ENCODE results near the gene ADAT1. TPM values are rescaled to one million over a fixed set of nuclear protein-coding genes. Genes with fewer than 3 reads are reported as not detected.

Gene ADAT1
- total and polyA plus RNA-seq, 8 donors = 39.1 to 57.4 (median 51.7) TPM

- TF ChIP-seq, protein P1, sequence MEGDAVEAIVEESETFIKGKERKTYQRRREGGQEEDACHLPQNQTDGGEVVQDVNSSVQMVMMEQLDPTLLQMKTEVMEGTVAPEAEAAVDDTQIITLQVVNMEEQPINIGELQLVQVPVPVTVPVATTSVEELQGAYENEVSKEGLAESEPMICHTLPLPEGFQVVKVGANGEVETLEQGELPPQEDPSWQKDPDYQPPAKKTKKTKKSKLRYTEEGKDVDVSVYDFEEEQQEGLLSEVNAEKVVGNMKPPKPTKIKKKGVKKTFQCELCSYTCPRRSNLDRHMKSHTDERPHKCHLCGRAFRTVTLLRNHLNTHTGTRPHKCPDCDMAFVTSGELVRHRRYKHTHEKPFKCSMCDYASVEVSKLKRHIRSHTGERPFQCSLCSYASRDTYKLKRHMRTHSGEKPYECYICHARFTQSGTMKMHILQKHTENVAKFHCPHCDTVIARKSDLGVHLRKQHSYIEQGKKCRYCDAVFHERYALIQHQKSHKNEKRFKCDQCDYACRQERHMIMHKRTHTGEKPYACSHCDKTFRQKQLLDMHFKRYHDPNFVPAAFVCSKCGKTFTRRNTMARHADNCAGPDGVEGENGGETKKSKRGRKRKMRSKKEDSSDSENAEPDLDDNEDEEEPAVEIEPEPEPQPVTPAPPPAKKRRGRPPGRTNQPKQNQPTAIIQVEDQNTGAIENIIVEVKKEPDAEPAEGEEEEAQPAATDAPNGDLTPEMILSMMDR (IDR thresholded peaks at IDR 0.05) = no peak
- Histone ChIP-seq H3K27me3 (no peaks in the 10 kb centered on the region), H3K4me3 (no peak overlapping the region), H3K36me3 (peaks cover 0 to 15% of the 10 kb centered on the region in 2 donors), H3K9me3 (no peaks in the 10 kb centered on the region), H3K27ac (no peak overlapping the region), H3K4me1 (no peaks in the 10 kb centered on the region)
- intact Hi-C loops (cut with DNase I) = no loop called here
- ATAC-seq (no peak), DNase-seq (no peak)
Observed at GRCh38 chr16:75589306-75589705, 33.8 kb downstream of the ADAT1 start.

DNA sequence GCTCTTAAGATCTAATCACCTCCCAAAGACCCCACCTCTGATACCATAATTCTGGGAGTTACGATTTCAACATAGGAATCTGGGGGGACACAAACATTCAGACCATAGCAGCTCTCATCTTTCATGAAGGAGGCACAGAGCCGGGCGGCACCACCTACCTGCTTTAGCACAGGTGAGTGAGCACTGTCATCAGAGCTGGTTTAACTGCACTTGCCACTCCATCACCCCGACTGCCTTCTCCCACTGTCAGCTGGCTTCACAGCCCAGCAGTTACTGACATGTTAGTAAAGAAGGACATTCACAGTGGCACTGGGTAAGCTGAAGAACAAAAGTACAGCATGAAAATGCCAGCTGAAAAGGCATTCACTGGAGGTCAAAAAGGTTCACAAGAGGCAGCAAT lies 34.4 kb downstream of the ADAT1 start:
- H3K36me3 ChIP-seq = peaks cover 0 to 15% of the 10 kb centered on the region in 2 donors
- H3K27me3 ChIP-seq = no peaks in the 10 kb centered on the region
- no peaks in the 10 kb centered on the region for H3K4me1 ChIP-seq
- no peak for ATAC-seq
- H3K4me3 ChIP-seq = no peak overlapping the region
- H3K27ac ChIP-seq = no peak overlapping the region
- DNase-seq = no peak
- TF ChIP-seq, protein P1 (IDR thresholded peaks at IDR 0.05) = no peak
- intact Hi-C loops (cut with DNase I) = no loop called here
- no peaks in the 10 kb centered on the region for H3K9me3 ChIP-seq

DNA sequence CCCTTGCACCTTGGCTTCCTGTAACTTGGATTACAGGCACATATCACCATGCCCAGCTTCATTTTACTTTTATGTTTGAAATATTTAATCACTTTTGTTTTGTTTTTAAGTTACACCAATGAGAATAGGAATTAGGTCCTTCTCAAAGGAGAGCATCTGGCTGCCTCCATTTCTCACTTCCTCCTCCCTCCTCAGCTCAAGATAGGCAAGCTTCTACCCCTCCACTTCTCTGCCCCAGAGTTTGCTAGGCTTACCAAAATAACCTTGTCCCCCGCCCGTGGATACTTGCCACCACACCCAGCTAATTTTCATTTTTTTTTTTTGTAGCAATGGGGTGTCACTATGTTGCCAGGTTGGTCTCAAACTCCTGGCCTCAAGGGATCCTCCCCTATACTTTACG lies 39.0 kb downstream of the ADAT1 start:
- ATAC-seq (no peak), DNase-seq (no peak)
- TF ChIP-seq, protein P1 (IDR thresholded peaks at IDR 0.05) = no peak
- intact Hi-C loops (cut with DNase I) = no loop called here
- Histone ChIP-seq H3K9me3 (no peaks in the 10 kb centered on the region), H3K4me1 (no peaks in the 10 kb centered on the region), H3K36me3 (peaks cover 0 to 41% of the 10 kb centered on the region in 2 donors), H3K27ac (no peak overlapping the region), H3K27me3 (no peaks in the 10 kb centered on the region), H3K4me3 (no peak overlapping the region)

- peaks cover 0 to 7% of the 10 kb centered on the region in 2 donors for H3K4me1 ChIP-seq
- DNase-seq = no peak
- H3K27ac ChIP-seq = no peak overlapping the region
- no peak overlapping the region for H3K4me3 ChIP-seq
- ATAC-seq = no peak
- no peaks in the 10 kb centered on the region for H3K27me3 ChIP-seq
- TF ChIP-seq, protein P1 (IDR thresholded peaks at IDR 0.05) = no peak
- H3K9me3 ChIP-seq = no peaks in the 10 kb centered on the region
- H3K36me3 ChIP-seq = peaks cover 0 to 73% of the 10 kb centered on the region in 2 donors
- intact Hi-C loops (cut with DNase I) = no loop called here
Observed at GRCh38 chr16:75579281-75579834, 43.7 kb downstream of the ADAT1 start.

DNA sequence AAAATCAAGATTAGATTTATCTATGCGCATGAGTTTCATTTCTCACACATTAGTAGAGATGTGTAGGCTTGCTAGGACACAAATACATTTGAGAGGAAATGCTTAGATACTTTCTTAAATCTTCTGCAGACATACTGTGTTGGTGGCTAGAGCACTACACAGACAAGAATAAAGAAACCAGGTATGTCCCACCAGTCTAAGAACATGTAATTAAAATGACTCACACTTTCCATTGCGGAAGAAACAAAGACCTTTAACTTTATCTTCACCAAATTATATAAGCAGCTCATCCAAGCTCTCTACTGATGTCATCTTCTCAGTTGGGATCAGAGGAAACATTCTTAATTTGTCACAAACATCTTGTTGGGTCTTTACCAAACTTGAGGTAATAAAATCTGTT lies 44.4 kb downstream of the ADAT1 start:
- Histone ChIP-seq H3K9me3 (no peaks in the 10 kb centered on the region), H3K27ac (no peak overlapping the region), H3K4me3 (no peak overlapping the region), H3K36me3 (peaks cover 0 to 80% of the 10 kb centered on the region in 2 donors), H3K27me3 (no peaks in the 10 kb centered on the region), H3K4me1 (peaks cover 0 to 14% of the 10 kb centered on the region in 2 donors)
- ATAC-seq = no peak
- DNase-seq = no peak
- intact Hi-C loops (cut with DNase I) = no loop called here
- TF ChIP-seq, protein P1 (IDR thresholded peaks at IDR 0.05) = no peak

All from left lung (tissue), 10 donors.